GF-D8 (cell line): Measurements from ENCODE around the gene FUT3.
"Not testable (repeated sequence)": the region's sequence is repeated elsewhere in the genome, so short reads cannot be mapped to it uniquely, and the experiment has no call there.

ENCODE experiments used
- DNase-seq: peaks from one replicate; lab custom pipeline; 2025; lab: John Stamatoyannopoulos, UW

Gene FUT3

DNA sequence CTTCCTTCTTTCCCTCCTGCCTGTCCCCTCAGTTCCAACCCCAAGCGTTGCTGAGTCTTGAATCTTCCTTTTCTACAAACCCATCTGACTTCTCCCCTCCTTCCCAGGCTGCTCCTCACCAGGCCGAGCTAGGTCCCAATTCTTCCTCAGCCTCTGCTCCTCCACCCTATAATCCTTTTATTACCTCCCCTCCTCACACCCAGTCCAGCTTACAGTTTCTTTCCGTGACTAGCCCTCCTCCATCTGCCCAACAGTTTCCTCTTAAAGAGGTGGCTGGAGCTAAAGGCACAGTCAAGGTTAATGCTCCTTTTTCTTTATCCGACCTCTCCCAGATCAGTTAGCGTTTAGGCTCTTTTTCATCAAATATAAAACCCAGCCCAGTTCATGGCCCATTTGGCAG is 2.6 kb downstream of the FUT3 start:
- not testable (repeated sequence) for DNase-seq

DNA sequence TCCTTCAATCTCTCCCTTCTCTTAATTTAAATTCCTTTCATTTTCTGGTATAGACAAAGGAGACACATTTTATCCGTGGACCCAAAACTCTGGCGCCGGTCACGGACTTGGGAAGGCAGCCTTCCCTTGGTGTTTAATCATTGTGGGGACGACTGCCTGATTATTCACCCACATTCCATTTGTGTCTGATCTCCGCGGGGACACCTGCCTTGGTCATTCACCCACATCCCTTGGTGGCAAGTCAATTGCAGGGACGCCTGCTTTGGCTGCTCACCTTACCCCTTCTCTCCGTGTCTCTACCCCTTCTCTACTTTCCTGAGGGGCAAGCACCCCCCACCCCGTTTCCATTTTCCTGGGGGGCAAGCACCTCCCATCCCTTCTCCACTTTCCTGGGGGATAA is 3.4 kb downstream of the FUT3 start:
- DNase-seq = not testable (repeated sequence)

DNA sequence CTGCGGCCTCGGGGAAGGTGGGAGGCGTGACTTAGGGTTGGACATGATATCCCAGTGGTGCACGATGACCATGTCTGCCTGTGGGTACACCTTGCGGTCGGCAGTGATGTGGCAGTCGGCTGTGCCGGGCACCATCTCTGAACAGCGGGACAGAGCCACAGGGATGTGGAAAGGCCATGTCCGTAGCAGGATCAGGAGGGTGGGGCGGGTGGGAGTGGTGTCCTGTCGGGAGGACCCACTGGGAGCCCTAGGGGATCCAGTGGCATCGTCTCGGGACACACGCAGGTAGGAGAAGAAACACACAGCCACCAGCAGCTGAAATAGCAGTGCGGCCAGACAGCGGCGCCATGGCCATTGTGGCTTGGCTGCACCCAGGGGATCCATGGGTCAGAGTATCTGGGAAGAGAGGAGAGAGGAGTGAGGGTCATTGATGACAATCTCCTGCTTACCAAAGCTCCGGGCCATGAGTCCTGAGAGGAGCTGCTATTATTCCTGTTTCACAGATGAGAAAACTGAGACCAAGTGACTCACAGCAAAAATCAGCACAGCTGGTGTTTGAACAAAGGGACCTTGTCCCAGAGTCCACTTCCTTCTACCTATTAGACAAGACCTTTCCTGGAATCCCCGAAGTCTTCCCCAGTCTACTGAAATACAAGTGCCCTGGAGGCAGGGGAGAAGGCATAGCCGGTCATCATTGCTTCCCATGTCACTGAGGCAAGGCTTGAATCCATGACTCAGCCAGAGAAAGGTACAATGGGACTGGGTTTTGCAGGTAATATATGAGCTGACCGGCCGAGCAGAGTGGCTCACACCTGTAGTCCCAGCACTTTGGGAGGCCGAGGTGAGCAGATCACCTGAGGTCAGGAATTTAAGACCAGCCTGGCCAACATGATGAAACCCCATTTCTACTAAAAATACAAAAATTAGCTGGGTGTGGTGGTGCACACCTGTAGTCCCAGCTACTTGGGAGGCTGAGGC is 6.5 kb downstream of the FUT3 start:
- no peak for DNase-seq

DNA sequence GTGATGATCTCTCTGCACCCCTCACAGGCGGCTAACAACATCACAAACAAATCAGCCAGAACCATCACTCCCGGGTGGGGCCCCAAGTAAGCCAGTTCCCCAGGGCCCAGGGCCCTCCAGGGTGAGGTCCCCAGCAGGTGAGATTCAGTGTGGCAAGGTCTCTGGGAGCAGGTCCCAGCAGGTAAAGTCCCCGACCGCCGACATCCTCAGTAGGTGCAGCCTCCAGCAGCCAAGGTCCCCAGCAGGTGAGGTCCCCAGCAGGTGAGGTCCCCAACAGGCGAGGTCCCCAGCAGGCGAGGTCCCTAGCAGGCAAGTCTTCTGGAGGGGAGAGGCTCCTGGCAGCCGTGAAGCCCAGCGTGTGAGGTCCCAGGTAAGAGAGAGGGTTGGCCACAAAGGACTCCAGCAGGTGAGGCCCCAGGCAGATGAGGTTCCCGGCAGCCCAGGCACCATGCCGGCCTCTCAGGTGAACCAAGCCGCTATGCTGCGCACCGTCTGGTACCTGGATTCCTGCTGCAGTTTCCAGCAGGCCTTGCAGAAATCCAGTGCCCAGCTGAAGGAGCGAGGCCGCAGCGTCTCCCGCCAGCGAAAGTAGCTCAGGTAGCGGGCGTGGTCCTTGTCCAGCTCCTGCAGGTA is 7.8 kb downstream of the FUT3 start:
- no peak for DNase-seq

DNA sequence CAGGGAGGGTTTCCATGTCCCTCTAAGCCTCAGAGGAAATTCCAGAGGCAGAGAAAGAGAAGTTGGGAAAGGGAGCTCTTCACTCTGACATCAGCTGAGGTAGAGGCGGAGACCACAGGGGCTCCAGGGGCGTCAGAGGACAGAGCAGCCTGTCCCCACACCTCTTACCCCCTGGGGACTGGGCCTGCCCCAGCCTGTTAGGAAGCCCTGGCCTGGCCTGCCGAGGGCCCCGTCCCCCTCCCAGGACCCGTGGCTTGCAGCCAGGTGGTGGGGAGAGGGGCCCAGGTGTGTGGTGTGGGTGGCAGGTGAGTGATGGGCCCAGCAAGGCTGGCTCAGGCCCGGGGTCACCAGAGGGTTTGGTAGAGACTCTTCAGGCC is 9.5 kb downstream of the FUT3 start:
- not testable (repeated sequence) for DNase-seq

DNA sequence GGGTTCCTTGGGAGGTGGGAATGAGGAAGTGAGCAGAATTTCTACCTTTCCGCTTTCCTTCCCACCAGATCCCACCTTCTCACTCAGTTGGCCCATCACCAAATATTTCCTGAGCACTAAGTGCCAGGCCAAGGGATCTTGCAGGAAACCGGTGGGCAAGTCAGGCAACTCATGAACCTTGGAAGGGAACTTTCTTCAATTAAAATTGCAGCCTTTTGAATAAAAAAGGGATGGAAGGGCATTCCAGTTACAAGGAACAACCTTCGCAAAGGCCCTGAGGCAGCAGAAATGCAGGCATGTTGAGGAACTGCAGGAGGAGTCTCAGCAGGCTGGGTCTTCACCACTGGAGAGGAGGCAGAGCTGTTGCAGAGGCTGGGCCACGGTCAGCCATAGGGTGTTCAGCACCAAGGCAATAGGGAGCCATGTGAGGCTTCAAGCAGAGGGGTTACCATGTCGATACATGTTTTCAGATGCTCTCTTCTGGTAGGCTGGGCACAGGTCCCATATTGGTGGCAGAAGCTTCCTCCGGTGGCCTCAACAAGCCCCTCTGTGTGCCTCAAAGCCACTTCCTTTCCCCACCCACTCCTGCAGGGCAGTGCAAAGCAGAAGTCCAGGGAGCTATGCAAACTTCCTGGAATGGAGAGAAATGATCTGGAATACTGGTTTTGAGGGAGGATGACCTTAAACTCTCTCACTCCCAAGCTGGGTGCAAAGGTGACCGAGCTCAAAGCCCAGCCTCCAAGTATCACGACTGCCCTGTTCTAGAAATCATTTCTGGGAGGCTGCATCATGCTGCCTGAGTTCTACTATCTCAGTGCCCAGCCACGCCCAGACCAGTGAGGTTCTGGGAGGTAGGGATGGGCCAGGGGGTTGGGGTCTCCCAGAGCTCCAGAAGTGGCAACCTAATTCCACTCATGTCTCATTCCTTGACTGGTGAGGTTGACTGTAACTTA is 11.9 kb downstream of the FUT3 start, which contains the start of gene FUT6:
FUT6 (minus strand) TSS at position 638 of the 953 bp plus-strand sequence. CDS start 7,135 bp downstream, outside the sequence.
- DNase-seq = no peak

DNA sequence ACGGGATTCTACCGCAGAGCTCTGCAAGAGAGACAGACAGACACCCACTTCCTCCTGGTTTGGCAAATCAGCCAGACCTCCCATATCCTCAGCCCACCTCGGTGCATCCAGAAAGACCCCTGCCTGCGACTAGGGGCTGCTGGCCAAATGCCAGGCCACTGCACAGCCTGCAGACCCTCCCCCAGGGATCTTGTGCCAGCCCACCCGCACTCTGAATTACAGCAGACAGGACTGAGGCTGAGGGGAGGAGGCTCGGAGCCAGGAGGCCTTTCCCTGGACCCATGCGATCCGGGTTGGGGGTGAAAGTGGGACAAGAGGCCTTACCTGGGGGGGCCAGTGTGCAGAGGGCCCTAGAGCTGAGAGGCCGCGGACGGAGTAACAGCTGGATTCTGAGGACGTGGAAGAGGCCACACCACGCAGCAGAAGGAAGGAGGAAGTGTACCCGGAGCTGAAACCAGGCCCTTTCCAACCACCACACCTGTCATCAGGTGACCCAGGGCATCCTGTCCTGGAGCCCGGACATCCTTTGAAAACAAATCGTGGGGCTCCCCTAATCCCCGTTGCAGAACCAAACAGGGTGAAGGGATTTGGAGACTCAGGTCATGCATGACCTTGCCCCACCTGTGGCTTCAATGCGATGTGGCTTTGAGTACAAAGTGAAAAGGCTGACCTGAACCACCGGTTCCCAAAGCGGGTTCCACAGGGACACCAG is 12.7 kb downstream of the FUT3 start:
- DNase-seq = no peak

DNA sequence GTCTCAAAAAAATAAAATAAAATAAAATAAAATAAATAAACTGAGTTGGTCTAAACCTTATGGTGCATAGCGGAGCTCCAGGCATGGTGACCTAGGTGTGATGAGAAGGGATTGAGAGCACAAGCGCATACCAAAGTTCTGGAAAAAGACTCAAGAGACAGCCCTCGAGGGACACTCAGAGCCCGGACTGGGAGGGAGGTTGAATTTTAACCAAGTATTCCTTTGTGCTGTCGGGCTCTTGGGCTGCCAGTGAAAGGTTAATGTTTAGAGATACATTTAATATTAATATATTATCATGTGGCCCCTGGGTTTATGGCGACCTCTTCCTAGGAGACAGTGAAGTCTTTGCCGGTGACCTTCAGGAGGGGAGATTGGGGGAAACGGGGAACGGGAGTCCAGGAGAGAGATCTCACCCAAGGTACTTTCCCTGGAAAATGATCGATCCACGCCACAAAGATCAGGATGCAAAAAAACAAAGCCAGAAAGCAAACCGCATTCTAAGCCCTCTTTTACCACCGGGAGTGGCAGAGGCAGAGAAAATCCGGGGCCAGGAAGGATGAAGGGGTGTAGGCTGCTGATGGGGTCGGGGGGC is 13.4 kb downstream of the FUT3 start:
- DNase-seq = no peak

DNA sequence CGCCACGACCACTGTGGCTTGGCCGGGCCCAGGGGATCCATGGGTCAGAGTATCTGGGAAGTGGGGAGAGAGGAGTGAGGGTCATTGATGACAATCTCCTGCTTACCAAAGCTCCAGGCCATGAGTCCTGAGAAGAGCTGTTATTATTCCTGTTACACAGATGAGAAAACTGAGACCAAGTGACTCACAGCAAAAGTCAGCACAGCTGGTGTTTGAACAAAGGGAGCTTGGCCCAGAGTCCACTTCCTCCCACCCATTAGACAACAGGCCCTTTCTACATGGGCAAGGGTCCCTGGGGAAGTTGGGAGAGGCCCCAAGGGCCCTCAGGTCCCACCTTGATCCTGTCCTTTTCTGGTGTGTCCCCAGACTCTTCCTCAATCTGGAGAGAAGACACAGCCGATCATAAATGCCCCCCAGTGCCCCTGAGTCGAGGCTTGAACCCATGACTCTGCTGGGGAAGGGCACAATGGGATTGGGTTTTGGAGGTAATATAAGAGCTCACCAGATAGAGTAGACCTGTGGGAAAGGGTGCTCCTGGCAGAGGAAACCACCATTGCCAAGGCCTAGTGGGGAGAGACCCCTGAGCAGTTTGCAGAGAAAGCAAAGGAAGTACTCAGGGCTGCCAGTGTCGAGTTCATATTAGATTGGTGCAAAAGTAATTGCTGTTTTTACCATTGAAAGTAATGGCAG is 18.6 kb downstream of the FUT3 start:
- no peak for DNase-seq

DNA sequence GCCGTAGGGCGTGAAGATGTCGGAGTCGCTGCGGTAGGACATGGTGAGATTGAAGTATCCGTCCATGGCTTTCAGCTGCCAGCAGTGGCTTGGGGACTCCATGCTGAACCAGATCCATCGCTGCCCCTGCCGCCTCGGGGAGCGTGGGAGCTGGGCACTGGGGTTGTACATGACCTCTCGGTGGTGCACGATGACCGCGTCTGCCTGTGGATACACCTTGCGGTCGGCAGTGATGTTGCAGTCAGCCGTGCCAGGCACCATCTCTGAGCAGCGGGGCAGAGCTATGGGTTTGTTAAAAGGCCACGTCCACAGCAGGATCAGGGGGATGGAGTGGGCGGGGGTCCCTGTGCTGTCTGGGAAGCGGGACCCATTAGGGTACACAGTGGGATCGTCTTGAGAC is 19.2 kb downstream of the FUT3 start:
- no peak for DNase-seq

DNA sequence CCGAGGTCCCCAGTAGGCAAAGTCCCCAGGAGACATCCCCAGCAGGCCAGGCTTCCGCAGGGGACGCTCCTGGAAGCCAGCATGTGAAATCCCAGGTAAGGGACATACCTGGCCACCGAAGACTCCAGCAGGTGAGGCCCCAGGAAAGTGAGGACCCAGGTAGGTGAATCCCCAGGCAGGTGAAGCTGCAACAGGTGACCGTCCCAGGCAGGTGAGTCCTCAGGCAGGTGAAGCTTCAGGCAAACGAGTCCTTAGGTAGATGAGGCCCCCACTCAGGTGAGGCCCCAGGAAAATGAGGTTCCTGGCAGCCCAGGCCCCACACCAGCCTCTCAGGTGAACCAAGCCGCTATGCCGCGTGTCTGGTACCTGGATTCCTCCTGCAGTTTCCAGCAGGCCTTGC is 20.1 kb downstream of the FUT3 start:
- DNase-seq = no peak

DNA sequence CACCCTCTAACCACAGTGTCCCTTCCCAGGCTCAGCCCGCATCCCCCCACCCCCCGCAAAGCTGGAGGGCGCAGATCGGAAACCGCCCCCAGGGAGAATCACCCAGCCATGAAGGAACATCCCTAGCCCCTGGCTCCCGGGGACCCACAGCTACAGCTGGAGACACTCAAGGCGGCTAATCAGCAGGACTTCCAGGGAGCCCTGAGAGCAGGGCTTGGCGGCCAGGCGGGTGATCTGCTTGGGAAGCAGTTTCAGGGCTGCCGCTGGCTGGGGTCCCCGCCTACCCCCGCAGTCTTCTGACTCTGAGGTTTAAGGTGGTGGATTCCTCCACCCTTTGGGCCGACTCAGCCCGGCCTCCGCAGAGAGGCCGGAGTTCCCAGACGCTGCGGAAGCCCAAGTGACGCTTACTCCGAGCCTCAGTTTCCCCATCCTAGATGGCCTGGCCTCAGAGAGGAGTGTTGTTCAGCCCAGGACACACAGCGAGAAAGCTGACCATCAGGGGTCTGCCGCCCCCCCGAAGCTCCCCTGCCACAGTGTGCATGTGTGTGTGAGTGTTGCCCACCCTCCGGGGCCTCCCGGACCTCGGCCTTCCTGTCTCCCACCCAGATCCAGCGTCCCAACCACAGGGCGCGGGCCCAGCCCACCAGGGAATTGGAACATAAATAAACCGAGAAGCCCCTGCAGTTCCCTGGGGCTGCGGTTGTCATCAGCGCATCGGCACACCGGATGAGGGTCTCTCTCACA is 21.5 kb downstream of the FUT3 start:
- no peak for DNase-seq

DNA sequence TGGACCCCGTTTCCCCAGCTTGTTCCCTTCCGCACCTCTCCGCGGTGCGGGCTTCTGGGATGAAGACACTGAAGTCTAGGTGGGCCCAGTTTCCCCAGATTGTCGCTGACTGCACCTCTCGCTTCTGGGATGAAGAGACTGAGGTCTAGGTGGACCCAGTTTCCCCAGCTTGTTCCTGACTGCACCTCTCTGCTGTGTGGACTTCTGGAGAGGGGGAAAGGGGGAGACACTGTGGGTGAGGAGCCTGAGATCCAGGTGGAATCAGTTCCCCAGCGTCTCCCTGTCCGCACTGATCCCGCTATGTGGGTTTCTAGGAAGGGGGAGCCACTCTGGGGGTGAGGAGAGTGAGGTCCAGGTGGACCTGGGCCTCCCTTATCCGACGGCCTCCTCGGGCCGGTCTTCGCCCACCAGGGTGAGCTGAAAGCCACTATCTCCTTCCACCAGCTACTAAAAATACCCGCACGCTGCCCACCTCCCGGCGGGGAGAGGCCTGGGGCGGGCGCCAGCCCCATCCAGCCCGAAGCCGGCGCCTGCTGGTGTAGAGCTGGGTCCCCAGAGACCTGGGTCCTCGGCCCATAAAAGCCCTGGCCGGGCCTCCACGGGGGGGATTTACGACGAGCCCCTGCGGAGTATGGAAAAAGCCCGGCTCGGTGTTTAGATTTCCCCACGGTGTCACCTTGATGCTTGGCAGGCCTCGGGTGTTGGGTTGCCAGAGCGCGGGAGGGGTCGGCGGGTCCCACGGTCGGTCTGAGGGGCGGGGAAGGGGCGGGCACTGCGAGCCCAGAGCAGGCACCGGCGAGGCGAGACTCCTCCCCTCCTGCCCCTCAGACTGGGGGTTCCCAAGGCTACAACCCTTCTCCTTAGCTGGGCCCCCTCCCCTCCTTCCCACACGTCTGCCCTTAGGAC is 22.3 kb downstream of the FUT3 start:
- no peak for DNase-seq

DNA sequence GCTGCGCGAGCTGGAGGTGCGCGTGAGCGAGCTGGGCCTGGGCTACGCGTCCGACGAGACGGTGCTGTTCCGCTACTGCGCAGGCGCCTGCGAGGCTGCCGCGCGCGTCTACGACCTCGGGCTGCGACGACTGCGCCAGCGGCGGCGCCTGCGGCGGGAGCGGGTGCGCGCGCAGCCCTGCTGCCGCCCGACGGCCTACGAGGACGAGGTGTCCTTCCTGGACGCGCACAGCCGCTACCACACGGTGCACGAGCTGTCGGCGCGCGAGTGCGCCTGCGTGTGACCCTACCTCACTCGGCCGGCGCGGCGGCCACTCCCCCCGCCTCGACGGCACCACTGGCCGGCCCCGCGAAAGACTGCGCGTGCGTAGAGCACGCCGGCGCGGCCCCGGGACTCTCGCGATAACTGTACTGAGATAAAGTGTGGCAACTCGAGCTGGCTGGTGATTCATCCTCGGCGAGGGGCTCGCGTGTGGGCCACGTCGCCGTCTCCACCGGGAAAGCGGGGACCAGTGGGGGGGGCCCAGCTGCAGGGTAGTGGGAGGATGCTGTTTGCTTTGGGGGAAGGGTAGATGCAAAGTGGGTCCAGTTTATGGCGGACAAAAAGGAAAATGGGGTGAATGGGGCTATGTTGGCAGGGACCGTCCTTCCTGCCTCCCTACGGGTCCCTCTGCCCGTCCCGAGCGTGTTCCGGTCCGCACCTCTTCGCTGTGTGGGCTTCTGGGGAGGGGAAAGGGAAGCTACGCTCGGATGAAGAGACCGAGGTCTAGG is 23.2 kb downstream of the FUT3 start:
- peak; percentile 89 for DNase-seq

DNA sequence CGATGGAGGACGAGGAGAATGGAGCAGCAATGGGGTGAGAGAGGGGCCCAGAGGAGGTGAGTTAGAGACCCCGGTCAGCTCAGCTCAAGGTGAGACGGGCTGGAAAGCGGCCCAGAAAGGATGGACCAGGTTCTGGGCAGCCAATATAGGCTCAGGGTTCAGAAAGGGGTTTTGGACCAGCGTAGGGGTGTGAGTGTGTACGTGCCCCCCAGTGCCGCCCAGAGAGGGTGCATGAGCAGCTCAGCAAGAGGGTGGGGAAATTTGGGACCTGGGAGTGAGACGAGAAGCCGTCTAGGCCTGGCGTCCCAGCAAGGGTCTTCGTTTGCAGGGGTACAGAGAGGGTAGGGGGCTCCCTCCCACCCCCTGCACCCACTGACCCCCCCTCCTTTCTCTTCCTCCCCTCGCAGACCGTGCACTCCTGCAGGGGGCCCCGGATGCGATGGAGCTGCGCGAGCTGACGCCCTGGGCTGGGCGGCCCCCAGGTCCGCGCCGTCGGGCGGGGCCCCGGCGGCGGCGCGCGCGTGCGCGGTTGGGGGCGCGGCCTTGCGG is 23.8 kb downstream of the FUT3 start:
- DNase-seq = no peak

DNA sequence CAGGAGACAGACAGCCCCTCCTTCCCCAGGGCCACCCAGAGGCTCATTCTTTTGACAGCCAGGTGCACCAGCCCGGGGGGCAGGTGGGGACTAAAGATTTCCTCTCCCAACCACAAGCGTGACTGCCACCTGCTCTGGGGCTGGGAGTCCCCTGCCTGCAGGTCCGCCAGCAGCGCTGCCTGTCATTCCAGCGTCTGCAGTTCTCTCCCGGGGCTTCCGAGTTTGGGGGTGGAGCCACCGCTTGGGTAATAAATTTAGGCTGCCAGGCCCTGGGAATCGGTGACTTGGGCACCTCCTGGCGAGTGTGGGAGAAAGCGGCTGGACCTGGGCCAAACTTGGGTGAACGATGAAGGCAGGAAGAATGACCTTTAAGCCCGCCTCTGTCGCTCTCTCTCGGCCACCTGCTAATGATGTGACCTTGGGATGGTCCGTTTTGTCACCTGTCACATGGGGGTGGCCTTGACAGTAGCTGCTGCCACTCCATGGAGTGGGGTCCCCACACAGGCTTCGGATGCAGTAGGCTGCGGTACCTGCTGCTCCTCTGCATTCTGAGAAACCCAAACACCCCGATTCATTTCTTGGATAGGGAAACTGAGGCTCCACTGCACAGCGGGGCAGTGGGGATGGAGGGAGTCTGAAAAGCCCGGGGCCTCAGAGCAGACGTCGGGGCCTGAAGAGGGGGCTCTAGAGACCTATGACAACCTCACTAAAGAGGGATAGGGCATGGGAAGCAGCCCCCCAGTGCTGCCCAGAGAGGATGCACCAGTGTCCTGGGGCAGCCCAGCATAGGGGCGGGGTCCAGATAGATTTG is 24.5 kb downstream of the FUT3 start:
- DNase-seq = peak; percentile 17

DNA sequence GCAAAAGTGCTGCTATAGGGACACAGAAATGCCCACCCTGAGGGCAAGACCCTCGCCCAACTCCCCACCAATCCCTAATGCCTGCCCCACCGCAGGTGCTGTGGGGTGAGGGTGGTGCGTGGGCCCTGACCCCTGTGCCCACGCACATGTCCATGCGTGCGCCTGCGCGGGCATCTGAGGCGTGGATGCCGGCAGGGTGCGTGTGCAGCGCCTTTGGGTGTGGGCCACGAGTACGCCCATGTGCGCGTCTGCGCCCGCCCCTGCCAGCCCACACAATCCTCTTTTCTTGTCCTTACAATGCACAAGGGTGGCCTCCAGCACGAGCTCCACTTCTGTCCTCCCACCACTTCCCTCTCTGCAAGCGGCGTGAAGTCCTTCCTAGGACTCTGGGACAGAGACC is 26.1 kb downstream of the FUT3 start:
- DNase-seq = no peak
